H7 (cell line): ENCODE data around the gene DBR1. TPM values are rescaled to one million over a fixed set of nuclear protein-coding genes. Genes with fewer than 3 reads are reported as not detected.

Experiments
- DNase-seq: peaks from one replicate; pipeline ENCODE4 v3.0.0; 2012
- H3K27me3 ChIP-seq: 2 replicates; pipeline ENCODE4 v1.6.0; 2011; ENCODE audit warnings: mild to moderate bottlenecking, low read length; ENCODE audit not compliant: control insufficient read depth, insufficient read depth
- H3K36me3 ChIP-seq: replicated peaks from 2 replicates; pipeline ENCODE4 v1.5.1; 2011; ENCODE audit warnings: low read length; ENCODE audit not compliant: control insufficient read depth, insufficient read depth
- H3K4me3 ChIP-seq: 2 replicates; pipeline ENCODE4 v1.5.1; 2011; ENCODE audit warnings: low read depth, mild to moderate bottlenecking, control low read depth, low read length, moderate library complexity; ENCODE audit not compliant: insufficient read depth
- total RNA-seq: library from RNA; depleted of rRNA; stranded (reverse); fragments of >200 nt; shearing (Covaris generic); gene quantifications from 2 replicates; pipeline ENCODE4 v1.2.3, GENCODE V29; 2014; rRNA removed

The DBR1 gene
- total RNA-seq, 1 experiment from 2014 or later, result 16.7 TPM

DNA sequence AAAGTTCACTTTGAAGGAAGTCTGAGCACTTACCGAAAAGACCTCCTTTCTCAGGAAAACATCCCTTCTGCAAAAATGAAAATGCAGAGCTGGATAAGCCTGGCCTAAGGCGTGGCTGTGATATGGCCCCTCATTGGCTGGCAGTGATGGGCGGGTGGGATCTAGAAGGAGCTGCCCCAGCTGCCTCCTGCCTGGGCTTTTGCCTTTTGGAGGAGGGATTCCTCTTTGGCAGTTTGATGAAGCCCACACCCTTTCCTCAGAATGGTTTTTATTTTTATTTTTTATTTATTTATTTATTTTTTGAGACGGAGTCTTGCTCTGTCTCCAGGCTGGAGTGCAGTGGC lies 55.3 kb downstream of the DBR1 start:
- no peak for DNase-seq
- no peaks in the 10 kb centered on the region for H3K36me3 ChIP-seq
- H3K4me3 ChIP-seq, result no peak overlapping the region
- H3K27me3 ChIP-seq, result no peaks in the 10 kb centered on the region

GRCh38 chr3:138118612-138119422 lies 55.9 kb downstream of the DBR1 start:
- no peaks in the 10 kb centered on the region for H3K36me3 ChIP-seq
- H3K27me3 ChIP-seq, result no peaks in the 10 kb centered on the region
- H3K4me3 ChIP-seq, result no peak overlapping the region
- peak; percentile 79 for DNase-seq

DNA sequence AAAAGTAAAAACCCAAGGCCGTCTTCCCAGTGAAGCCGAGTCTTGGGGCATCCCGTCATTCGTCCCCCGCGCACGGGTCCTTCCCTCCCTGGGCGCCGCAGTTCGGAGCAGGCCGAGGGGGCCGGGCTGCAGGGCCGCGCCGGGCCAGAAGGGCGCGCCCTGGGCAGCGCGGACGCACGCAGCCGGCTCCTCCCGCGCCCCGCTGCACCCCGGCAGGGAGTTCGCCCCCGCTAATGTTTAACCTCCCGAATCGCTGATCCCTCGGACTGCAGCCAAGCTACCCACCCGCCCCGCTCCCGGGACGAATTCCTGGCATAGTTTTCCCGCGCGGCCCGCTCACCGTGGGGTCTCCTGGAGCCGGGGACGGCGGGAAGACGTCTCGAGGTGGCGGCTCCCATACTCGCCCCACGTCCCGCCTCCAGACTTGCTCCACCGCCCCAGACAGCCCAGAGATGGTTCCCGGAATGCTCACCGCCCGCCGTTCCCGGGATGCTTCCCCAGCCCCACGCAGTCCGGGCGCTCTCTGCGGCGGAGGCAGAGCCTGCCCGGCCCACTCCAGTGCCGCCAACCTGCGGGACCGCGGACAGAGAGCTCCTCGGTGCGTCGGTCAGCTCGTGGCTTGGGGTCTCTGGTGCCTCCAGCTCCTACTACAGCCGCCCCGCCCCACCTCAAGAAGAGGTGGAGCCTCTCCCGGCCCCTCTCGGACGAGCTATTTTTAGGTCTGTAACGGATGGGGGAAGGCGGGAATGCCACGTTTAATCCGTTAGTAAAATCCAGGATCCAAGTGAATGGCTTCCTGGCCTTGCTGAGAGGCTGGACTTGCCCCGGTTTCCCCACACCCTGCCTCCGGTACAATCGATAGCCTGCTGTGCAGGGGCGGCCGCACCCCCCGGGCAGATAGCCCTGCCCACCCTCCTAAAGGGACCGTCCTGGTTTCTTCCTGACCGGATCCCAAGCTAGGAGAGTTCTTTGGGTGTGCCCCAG lies 59.4 kb downstream of the DBR1 start, which contains the start of gene DZIP1L:
Gene DZIP1L (minus strand): TSS at position 621 of the 984 bp plus-strand sequence. CDS start 11,637 bp downstream, outside the sequence.
- H3K27me3 ChIP-seq, result no peaks in the 10 kb centered on the region
- no peaks in the 10 kb centered on the region; the same call in 1 of the 2 replicates for H3K36me3 ChIP-seq

DNA sequence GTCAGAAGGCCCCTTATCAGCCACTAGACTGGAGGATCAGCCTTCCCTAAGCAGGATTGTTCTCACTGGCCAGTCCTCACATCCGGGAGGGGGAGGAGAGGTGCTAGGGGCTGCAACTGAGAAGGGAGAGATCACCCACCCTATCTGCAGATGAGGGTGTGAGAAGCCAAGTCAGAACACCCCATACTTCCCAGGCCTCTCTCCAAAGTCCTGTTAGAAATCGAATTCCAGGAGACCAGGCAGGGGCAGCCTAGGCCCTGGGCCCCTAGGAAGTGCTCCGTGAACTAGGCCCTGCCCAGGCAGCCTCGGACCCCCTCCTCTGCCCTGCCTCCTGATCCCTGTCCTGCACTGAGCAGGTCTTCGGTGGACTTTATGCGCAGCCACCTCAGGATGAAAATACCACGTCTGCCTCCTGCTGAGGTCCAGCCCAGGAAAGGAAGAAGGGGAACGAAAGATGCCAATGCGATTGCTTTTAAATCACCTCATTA lies 60.2 kb downstream of the DBR1 start:
- H3K4me3 ChIP-seq, result peak overlapping the region; percentile 85
- no peaks in the 10 kb centered on the region; the same call in 1 of the 2 replicates for H3K36me3 ChIP-seq
- H3K27me3 ChIP-seq, result no peaks in the 10 kb centered on the region
- peak; percentile 61 for DNase-seq

More for the DNA sequence above, 59.4 kb downstream of the DBR1 start, which contains the start of gene DZIP1L:
- peak within 1 kb of the TSS; percentile 85 for H3K4me3 ChIP-seq
- DNase-seq, result peak; percentile 89

GRCh38 chr3:138113326-138113725 lies 61.4 kb downstream of the DBR1 start:
- Histone ChIP-seq H3K27me3 (no peaks in the 10 kb centered on the region), H3K4me3 (no peak overlapping the region), H3K36me3 (no peaks in the 10 kb centered on the region; the same call in 1 of the 2 replicates)
- DNase-seq, result peak; percentile 46

- Histone ChIP-seq H3K36me3 (no peaks in the 10 kb centered on the region; the same call in 1 of the 2 replicates), H3K4me3 (no peak overlapping the region), H3K27me3 (no peaks in the 10 kb centered on the region)
- DNase-seq, result no peak
Measured at GRCh38 chr3:138112362-138112761, 62.4 kb downstream of the DBR1 start.

Other genes with a start within 250 kb of the DBR1 start
- gene CLDN18, start 164.8 kb downstream of the DBR1 start, total RNA-seq, result 0.14 TPM in 1 of 2 replicates, not detected in the other
- gene DZIP1L, start 59.3 kb downstream of the DBR1 start, total RNA-seq, result 10.7 and 13.6 TPM in 2 replicates
- gene A4GNT, start 42.5 kb downstream of the DBR1 start, total RNA-seq, result not detected in 2 replicates
- gene ARMC8, start 12.4 kb upstream of the DBR1 start, total RNA-seq, result 43.2 and 46.0 TPM in 2 replicates
- gene NME9, start 154.9 kb upstream of the DBR1 start, total RNA-seq, result 0.35 TPM in 1 of 2 replicates, not detected in the other
- 24.4 and 32.0 TPM in 2 replicates for gene MRAS, start 173.7 kb upstream of the DBR1 start, total RNA-seq